Retina (tissue), 1 donor: ENCODE measurements around the gene LDLRAD2.

Source experiments
- DNase-seq: peaks from one replicate; pipeline ENCODE4 v3.0.0-alpha.2; 2016

Gene LDLRAD2

DNA sequence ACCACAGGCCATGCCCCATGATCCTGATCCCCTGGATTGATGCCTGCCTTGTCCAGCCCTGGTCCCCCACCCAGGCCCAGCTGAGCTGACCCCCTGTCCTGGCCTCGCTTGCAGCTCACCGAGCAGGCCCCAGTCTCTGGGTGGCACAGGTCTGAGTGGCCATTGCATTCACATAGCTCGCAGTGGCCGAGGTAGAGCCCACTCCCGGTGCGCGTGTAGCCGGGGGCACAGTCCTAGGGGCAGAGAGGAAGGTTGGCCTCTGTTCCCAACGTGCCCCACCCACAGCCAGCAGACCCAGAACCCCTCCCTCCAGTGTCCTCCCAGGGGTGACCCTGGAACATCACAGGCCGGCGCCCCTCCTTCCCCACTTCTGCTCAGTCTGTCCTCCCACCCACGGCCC, 51.9 kb downstream of the LDLRAD2 start:
- DNase-seq, result no peak

DNA sequence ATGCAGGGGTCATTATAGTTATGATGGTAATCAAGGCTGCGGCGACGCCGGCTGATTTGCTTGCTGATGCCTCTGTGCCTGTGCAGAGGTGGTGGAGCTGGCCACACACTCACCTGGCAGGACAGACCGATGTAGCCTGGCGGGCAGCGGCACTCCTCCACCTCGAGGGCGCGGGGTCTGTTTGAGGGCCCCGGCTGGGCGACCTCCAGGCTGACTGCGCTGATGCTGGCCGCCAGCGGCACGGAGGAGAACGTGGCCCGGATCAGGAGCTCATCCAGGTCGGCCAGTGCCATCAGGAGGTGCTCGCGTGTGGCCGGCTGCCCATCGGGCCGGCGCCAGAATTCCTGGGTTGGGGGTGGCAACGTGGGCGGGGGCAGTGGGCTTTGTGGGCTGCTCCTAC, 52.7 kb downstream of the LDLRAD2 start:
- no peak for DNase-seq

DNA sequence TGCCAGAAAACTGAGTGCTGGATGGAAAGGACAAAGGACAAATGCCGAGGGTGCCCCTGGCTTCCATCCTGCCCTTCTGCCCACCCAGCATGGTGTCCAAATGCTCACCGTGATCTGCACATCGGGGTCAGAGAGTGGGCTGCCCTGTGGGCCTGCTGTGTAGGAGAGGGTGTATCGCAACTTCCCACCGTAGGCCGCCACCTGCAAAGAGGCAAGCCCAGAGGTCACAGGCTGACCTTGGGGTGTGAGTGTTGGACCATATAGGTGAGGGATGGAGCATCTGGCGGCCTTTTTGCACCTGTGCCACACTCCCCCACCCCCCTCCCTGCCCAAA, 53.5 kb downstream of the LDLRAD2 start:
- no peak for DNase-seq

DNA sequence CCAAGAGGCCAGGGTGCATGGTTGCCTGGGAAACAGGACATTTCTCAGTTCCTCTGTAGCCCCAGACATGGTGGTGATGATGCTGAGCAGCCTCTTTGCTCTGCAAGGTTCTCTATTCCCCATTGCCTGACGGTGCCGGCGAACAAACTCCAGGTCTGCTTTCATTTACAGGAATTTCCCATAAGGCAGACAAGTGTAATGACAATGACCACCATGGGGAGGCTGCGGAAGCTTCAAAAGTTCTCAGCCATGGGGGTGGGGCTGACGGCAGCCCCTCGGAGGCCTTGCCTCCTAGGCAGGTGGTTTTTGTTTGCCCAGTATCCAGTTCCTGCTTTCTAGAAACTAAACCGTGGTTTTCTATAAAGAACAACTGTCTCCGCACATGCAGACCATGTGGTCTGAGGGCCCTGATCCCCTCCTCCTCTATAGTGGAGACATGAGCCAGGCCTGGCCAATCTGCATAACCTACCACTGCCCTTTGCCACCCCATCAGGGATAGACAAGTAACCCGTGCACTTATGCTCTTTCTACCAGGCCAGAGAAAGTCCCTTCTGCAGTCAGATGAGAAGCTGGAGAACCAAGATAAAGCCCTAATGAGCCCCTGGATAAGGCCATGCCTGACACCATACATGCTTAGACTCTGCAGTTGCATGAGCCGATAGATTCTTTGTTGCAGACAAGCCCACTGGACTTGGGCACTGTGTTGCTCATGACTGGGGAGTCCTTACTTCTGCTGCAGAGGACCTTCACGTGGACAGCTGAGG, 54.1 kb downstream of the LDLRAD2 start:
- DNase-seq, result peak; percentile 26

DNA sequence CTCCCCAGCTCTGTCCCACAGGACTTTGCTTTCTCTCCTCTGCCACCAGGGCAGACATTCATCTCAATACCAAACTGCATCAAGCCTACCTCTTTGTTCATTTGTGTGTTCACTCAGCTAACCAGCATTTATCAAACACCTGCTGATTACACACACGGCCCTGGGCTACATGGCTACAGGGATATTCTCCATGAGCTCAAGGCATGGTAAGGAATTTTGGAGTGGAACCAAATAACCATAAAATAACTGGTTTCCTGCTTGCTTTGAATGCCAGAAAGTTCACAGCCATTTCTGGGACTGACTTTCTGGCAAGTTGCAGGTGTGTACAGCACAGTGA, 54.6 kb downstream of the LDLRAD2 start:
- no peak for DNase-seq

DNA sequence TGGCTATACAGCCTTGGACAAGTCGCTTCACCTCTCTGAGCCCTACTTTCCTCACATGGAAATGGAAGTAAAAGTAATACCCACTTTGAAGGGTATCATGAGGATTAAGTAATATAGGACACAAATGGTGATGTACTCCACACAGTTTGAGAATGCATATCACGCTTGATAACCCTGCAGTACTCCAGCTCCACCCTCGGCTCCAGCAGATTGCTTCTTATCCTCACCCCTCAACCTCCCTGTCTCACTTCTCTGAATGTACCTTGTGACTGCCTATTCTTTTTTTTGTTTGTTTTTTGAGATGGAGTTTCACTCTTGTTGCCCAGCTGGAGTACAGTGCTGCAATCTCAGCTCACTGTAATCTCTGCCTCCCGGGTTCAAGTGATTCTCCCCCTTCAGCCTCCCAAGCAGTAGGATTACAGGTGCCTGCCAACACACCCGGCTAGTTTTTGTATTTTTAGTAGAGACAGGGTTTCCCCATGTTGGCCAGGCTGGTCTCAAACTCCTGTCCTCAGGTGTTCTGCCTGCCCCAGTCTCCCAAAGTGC, 55.5 kb downstream of the LDLRAD2 start:
- no peak for DNase-seq

DNA sequence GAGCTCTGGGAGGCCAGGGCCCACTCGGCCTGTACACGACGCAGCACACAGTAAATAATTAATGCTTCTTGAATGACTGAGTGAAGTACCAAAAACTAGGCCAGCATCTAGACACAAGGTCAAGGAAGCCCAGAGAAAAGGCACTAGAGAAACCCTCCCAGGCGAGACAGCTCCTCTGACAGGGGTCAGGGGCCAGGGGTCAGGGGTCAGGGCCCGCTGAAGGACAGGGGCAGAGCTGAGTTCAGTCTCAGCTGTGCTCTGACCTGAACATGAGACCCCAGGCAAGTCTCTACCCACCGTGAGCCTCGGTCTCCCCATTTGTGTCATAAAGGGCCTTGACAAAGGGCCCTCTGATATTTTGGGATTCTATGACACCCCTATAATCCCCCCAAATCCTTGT, 56.4 kb downstream of the LDLRAD2 start:
- DNase-seq, result no peak

DNA sequence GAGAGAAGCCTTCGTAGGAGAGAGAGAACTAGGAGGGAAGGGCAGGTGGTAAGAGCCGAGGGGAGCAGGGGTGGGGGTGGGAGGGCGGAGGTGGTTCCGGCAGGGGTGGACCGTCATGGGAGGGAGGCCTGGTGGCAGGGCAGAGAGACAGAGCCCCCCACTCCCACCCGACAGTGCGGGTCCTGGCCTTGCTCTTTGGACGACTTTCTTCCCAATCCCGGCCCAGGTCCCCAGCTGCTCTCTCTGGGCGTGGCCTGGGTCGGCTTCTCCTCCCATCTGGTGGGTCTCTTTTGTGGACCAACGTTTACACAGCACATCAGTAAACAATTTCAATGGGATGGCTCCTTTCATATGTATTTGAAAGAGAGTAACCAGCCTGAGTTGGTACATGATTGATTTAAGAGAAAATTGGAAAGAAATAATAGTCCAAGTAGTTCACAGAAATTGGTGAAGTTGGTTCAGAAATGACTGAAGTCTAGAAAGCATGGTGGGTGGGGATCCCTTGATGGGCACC, 56.9 kb downstream of the LDLRAD2 start:
- no peak for DNase-seq

DNA sequence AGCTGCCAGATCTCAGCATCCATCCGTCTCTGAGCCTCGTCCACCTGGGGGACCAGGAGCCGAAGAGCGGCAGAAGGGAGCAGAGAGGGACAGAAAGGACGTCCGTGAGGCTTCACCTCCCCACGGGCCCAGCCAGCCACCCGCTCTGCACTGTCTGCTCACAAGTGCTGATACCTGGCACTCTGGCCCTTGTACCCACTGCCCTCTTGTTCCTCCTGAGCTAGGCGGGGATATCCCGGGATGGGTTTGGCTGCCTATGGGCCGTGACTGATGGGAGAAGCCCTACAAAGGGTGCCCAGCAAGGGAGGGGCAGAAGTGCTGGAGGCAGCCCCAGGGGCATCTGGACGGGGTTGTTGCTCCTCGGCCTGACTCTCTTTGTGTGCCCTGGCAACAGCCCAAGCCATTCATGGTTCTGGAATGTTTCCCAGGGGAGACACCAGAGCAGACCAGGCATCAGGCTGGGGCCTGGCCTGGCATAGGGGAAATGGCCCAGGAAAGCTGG, 57.6 kb downstream of the LDLRAD2 start:
- peak; percentile 12 for DNase-seq

DNA sequence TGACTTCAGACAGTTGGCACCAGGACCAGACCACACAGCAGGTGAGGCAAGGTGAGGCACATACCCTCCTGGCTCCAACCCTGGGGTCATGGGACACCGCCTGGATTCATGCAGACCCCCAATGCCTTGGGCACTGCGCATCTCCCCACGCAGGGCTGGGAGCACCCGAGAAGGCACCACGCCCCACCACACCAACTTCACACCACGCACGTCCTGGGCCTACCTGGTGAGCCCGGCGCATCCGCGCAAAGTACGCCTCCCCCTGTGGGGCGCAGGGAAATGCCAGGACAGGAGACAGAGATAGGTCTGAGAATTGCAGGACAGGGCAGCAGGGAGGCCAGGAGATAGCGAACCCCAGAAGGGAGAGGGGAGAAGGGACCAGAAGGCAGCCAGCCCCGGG, 58.5 kb downstream of the LDLRAD2 start:
- no peak for DNase-seq

DNA sequence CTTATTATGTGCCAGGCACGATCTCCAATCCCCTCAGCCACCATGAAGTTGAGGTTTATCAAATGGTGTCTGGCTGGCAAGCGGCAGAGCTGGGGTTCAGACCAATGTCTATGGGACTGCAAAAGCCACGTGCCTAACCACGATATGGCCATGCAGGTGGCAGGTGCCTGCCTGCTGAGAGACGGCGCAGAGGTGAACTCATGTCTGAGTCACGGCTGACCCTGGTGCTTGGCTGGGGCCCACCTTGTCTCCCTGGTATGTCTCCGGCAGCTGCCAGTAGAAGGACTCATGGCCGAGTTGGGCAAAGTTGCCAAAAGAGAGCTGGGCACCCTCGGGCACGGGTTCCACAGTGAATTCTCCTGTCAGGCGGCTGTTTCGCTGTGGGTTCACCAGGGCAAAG, 59.9 kb downstream of the LDLRAD2 start:
- no peak for DNase-seq

DNA sequence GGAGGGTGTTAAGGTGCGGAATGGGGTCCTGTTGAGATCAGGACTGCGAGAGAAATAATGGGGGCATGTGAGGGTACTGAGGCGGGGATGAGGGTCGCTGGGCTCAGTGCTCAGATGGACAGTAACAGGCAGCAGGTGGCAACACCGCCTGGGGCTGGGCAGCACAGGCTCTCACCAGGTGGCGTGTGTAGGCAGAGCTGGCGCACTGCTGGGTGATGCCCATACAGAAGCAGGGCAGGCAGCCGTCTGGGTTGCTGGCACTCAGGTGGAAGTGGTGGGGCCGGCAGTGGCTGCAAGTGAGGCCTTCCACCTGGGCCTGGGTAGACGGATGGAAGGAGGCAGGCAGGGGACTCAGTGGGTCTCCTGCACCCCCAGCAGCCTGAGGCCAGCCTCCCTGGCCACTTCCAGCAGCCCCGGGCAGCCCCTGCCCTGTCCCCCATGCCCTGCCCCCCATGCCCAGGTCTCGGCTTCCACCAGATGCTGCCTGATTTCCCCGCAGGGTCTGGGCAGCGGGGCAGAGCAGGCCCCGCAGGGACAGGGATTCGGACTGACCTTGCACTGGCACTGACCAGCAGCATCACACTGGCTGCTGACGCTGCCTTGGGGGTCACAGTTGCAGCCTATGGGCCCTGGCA, 60.5 kb downstream of the LDLRAD2 start:
- no peak for DNase-seq

DNA sequence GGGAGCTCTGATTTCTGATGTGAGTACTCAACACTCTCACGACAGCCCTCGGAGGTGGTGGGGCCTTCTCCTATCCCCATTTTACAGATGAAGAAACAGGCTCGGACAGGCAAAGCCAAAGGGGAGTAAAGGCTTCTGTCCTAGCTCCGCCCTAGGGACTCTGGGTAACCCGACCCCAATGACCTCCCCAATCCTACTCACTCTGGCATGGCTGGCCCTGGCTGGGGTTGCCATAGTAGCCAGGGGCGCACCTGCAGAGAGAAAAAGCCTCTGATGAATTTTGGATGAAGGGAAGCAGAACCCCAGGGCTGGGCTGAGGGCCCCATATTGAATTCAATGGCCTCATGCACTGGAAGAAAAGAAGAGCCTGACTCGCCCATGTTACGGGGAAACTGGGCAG, 61.1 kb downstream of the LDLRAD2 start:
- no peak for DNase-seq

DNA sequence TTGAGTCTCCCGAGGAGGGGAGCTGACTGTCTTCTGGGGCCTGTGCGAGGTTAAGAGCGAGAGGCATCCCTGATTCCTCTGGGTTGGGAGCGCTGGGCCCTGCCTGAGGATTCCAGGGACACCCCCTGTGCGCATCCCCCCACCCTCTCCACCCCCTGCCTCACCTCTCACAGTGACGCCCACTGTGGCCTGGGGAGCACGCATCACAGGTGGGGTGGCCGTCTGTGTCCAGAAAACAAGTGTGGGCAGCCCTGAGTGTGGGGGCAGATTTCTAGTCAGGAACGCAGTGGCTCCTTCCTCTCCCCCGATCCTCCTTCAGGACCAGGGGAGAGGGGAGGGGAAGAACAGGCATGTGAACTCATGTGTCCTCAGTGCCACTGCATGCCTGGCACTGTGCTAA, 61.7 kb downstream of the LDLRAD2 start:
- DNase-seq, result no peak

DNA sequence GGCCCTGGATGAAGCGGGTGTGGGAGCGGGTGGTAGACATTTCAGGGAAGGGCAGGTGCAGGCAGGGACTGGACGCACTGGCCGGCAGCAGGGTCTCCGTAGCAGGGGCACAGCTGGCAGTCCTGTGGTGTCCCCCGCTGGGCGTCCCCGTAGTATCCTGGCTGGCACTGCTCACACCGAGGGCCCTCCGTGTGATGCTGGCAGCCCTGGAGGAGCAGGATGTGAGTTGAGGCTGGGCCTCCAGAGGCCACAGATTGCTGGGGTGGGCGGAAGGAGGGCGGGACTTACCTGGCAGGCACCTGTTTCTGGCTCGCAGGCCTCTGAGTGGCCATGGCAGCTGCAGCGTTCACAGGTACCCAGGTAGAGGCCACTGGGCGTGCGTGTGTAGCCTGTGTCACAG, 62.3 kb downstream of the LDLRAD2 start:
- no peak for DNase-seq
